ENCODE results near the gene TADA3. TPM values are rescaled to one million over a fixed set of nuclear protein-coding genes. Genes with fewer than 3 reads are reported as not detected.

The TADA3 gene
- total and polyA plus RNA-seq, 2 of the 4 experiments (the other 2 are of a cell fraction): 68.0 to 83.0 TPM

DNA sequence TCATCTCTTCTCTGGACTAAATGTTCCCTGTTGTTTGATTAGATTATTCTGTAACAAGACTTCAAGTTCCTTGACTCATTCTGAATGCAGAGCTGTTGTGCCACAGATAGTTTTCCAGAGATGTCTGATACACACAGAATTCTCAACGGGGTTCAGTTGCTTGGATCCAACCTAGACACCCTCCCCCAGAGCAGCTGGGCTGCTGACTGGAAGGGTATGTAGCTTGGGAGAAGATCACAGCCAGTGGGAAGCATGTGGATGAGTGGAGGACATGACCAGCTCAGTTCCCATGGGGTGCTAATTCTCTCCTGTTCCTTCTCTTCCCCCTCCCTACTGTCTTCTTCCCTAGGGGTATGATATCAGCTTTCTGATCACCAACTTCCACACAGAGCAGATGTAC is 11.2 kb upstream of the TADA3 start:
- no TSS peak for BruUV-seq (replicated peaks)
- Histone ChIP-seq H4K8ac (ENCODE audit: low read depth in 2 of 2, low read length in 2 of 2) (0 out of 4 replicates have a peak overlapping the region, but pooled peaks of 1 of the 2 experiments have one; percentile 13), H2AFZ (replicated peaks; ENCODE audit: low read length, poor library complexity) (no peak overlapping the region), H3K4me1 (ENCODE audit: control insufficient read depth, insufficient read depth, low read length) (peaks cover 8% of the 10 kb centered on the region), H3K4ac (ENCODE audit: low read depth, low read length) (peak overlapping the region; percentile 7; the same call in 1 of the 2 replicates), H4K5ac (ENCODE audit: low read depth, low read length) (no peak overlapping the region), H3K23ac (ENCODE audit: low read depth, low read length) (peak overlapping the region; percentile 11; the same call in 1 of the 2 replicates), H3K4me2 (ENCODE audit: low read depth, low read length) (no peak overlapping the region), H3K9me1 (ENCODE audit: insufficient read depth, low read length) (peaks cover 5% of the 10 kb centered on the region), H4K91ac (ENCODE audit: insufficient read depth, low read depth, low read length) (no peak overlapping the region), H2BK120ac (ENCODE audit: low read depth, low read length) (peak overlapping the region; percentile 21; the same call in 1 of the 2 replicates), H4K20me1 (ENCODE audit: insufficient read depth, low read length) (peaks cover 26% of the 10 kb centered on the region), H3K9ac (ENCODE audit: low read depth, low read length) (no peak overlapping the region), H3K36me3 (ENCODE audit: control insufficient read depth, insufficient read depth, low read length) (peaks cover 68% of the 10 kb centered on the region), H2AK9ac (replicated peaks; ENCODE audit: low read depth, low read length, poor library complexity) (no peak overlapping the region), H3K27ac (ENCODE audit: insufficient read depth, low read length) (no peak overlapping the region), H2BK5ac (ENCODE audit: low read depth, low read length, poor library complexity, severe bottlenecking) (peak overlapping the region; percentile 76), H3K79me1 (ENCODE audit: low read depth in 1 of 2, low read length in 2 of 2) (peaks cover 20 to 40% of the 10 kb centered on the region in 2 experiments), H2AK5ac (ENCODE audit: low read depth, low read length) (no peak overlapping the region), H2BK20ac (ENCODE audit: low read depth, low read length) (no peak overlapping the region), H3K4me3 (ENCODE audit: insufficient read depth, low read depth, low read length) (no peak overlapping the region), H3K18ac (ENCODE audit: low read depth, low read length) (no peak overlapping the region), H2BK15ac (ENCODE audit: low read depth, low read length) (no peak overlapping the region), H3K14ac (replicated peaks; ENCODE audit: low read depth, low read length) (no peak overlapping the region), H3K27me3 (ENCODE audit: control insufficient read depth, insufficient read depth, low read length) (no peaks in the 10 kb centered on the region), H3K56ac (ENCODE audit: extremely low read depth, insufficient read depth, low read length) (no peak overlapping the region), H3K9me3 (ENCODE audit: control insufficient read depth, insufficient read depth, low read length) (no peaks in the 10 kb centered on the region)
- ChIA-PET CTCF (interaction anchor here (0.6 kb wide), 1 partner anchor 88 kb away, joined by 3 read pairs; no protein-coding TSS in a partner anchor), POLR2A (ENCODE audit: unreplicated experiment) (no interaction called here)
- intact Hi-C loops (cut with micrococcal nuclease): no loop called here
- dilution Hi-C loops (cut with HindIII; ENCODE audit: low sequenced_read_pairs, unreplicated experiment): no loop called here
- no peak for DNase-seq
- no CpG with 5 or more reads among the region's 1 CpG for WGBS, 2 experiments (ENCODE audit: extremely low coverage in 2 of 2, insufficient read length in 1 of 2)
- in situ Hi-C loops (cut with MboI; ENCODE audit: low sequenced_read_pairs): no loop called here
- no peak for ATAC-seq (ENCODE audit: low read depth)
- TF ChIP-seq MXI1 (IDR thresholded peaks at IDR 0.05; ENCODE audit: borderline replicate concordance, low read depth, low read length) (no peak), ELK1 (IDR thresholded peaks at IDR 0.05; ENCODE audit: borderline replicate concordance, low read depth, low read length) (no peak), MAZ (IDR thresholded peaks at IDR 0.05; ENCODE audit: borderline replicate concordance, low read depth, low read length) (no peak), NFE2L2 (IDR thresholded peaks at IDR 0.05; ENCODE audit: low read depth, low read length) (no peak), CEBPB (IDR thresholded peaks at IDR 0.05; ENCODE audit: low read depth, low read length) (no peak), SMC3 (IDR thresholded peaks at IDR 0.05; ENCODE audit: low read depth, low read length) (no peak), CTCF (conservative IDR thresholded peaks at IDR 0.05; ENCODE audit: low read depth, low read length) (no peak), RAD21 (IDR thresholded peaks at IDR 0.05; ENCODE audit: low read length) (no peak)

Measured in IMR-90 (cell line).